ENCODE measurements around the gene SARS1. TPM values are rescaled to one million over a fixed set of nuclear protein-coding genes. Genes with fewer than 3 reads are reported as not detected.
"Not testable (repeated sequence)": the region's sequence is repeated elsewhere in the genome, so short reads cannot be mapped to it uniquely, and the experiment has no call there.

SARS1 gene
- total RNA-seq, 4 donors from 2014 or later = 85.8 to 150 (median 134) TPM

DNA sequence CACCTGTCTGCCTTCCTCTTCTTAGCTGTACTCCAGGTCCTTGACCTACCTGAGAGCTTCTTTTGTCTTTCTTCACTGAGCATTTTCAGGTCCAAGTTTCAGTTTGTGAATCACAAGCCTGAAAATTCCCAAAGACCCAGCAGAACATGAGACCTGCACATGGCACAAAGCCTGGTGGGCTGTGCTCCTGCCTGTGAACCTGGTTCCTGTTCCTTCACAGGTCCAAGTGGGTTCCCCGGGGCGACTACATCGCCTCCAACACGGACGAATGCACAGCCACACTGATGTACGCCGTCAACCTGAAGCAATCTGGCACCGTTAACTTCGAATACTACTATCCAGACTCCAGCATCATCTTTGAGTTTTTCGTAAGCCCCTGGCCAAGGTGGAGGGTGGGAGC lies 42.1 kb upstream of the SARS1 start:
- Histone ChIP-seq H3K27me3 (no peaks in the 10 kb centered on the region), H3K36me3 (no peaks in the 10 kb centered on the region), H3K9me3 (no peaks in the 10 kb centered on the region), H3K4me1 (peaks cover 0 to 5% (median 0%) of the 10 kb centered on the region in 3 donors), H3K27ac (no peak overlapping the region), H3K4me3 (no peak overlapping the region)
- intact Hi-C loops (cut with DNase I) = no loop called here
- WGBS, 2 donors = 80 to 92% methylated on average over 9 to 10 of the region's 10 CpGs
- TF ChIP-seq POLR2A (IDR thresholded peaks at IDR 0.05) (no peak), CTCF (IDR thresholded peaks at IDR 0.05) (no peak)
- DNase-seq = no peak

DNA sequence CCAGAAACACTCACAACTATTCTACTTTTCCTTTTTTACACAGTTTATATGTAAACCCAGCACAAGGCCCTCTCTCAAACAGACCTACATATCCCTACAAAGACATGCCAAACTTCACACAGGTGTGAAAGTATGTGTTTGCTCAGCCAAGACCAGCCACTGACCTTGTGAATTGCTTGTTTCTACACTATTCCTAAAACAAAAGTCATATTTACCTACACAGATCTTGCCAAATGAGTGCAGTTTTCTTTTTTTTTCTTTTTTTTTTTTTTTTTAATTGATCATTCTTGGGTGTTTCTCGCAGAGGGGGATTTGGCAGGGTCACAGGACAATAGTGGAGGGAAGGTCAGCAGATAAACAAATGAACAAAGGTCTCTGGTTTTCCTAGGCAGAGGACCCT lies 37.4 kb upstream of the SARS1 start:
- H3K36me3 ChIP-seq; H3K27me3 ChIP-seq; H3K9me3 ChIP-seq; H3K4me1 ChIP-seq; H3K4me3 ChIP-seq; DNase-seq; intact Hi-C loops (cut with DNase I); H3K27ac ChIP-seq: not testable (repeated sequence)
- WGBS, 2 donors = no CpG with 5 or more reads among the region's 1 CpG

DNA sequence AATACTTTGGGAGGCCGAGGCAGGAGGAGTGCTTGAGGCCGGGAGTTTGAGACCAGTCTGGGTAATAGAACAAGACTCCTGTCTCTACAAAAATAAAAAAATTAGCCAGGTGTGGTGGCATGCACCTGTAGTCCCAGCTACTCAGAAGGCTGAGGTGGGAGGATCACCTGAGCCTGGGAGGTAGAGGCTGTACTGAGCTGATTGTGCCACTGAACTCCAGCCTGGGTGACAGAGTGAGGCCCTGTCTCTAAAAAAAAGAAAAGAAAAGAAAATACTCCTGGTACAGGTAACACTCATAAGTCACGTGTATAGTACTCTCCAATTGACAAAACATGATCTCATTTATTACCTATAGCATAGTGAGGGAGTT lies 33.0 kb upstream of the SARS1 start:
- intact Hi-C loops (cut with DNase I); H3K4me3 ChIP-seq; H3K27me3 ChIP-seq; DNase-seq; H3K4me1 ChIP-seq; H3K27ac ChIP-seq; H3K36me3 ChIP-seq; H3K9me3 ChIP-seq: not testable (repeated sequence)
- WGBS, 2 donors = 63 to 67% methylated on average over 3 of the region's 3 CpGs

- DNase-seq = no peak
- Histone ChIP-seq H3K27ac (no peak overlapping the region), H3K27me3 (no peaks in the 10 kb centered on the region), H3K4me3 (no peak overlapping the region), H3K9me3 (no peaks in the 10 kb centered on the region), H3K4me1 (peaks cover 0 to 12% (median 0%) of the 10 kb centered on the region in 3 donors), H3K36me3 (no peaks in the 10 kb centered on the region)
- no peak for TF ChIP-seq POLR2A (IDR thresholded peaks at IDR 0.05)
- TF ChIP-seq CTCF (IDR thresholded peaks at IDR 0.05) = no peak
- 29 to 37% methylated on average over 4 of the region's 4 CpGs for WGBS, 2 donors
- intact Hi-C loops (cut with DNase I) = no loop called here
Observed at GRCh38 chr1:109181085-109181806, 32.5 kb upstream of the SARS1 start.

- TF ChIP-seq CTCF (IDR thresholded peaks at IDR 0.05) = no peak
- no peak for TF ChIP-seq POLR2A (IDR thresholded peaks at IDR 0.05)
- no peaks in the 10 kb centered on the region for H3K27me3 ChIP-seq
- DNase-seq = no peak
- intact Hi-C loops (cut with DNase I) = no loop called here
- H3K4me1 ChIP-seq = peaks cover 0 to 18% (median 3%) of the 10 kb centered on the region in 3 donors
- H3K4me3 ChIP-seq = no peak overlapping the region
- H3K9me3 ChIP-seq = no peaks in the 10 kb centered on the region
- no peak overlapping the region for H3K27ac ChIP-seq
- WGBS, 2 donors = 63 to 71% methylated on average over 4 of the region's 4 CpGs
- no peaks in the 10 kb centered on the region for H3K36me3 ChIP-seq
Observed at GRCh38 chr1:109181807-109182163, 31.9 kb upstream of the SARS1 start.

DNA sequence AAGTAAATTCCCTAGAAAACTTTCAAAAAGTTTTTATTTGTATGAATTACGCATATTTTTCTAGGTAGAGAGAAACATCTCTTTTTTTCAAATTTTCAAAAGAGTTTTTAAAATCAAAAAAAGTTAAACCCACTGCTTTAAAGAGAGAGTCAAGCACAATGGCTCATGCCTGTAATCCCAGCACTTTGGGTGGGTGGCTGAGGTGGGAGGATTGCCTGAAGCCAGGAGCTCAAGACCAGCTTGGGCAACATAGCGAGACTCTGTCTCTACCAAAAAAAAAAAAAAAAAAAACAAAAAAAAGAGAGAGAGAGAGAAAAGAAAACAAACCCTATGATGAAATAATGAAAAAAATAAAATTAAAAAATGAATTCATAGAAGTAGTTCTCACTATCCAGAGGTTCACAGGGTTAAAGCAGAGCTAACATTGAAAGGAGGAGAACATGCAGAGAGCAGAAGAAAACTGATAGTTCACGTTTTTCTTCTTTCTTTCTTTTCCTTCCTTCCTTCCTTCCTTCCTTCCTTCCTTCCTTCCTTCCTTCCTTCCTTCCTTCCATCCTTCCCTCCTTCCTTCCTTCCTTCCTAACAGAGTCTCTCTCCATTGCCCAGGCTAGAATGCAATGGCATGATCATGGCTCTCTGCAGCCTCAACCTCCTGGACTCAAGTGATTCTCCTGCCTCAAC lies 30.5 kb upstream of the SARS1 start:
- no peaks in the 10 kb centered on the region for H3K9me3 ChIP-seq
- H3K4me3 ChIP-seq = no peak overlapping the region
- H3K27me3 ChIP-seq = no peaks in the 10 kb centered on the region
- H3K36me3 ChIP-seq = no peaks in the 10 kb centered on the region
- peaks cover 0 to 24% (median 3%) of the 10 kb centered on the region in 3 donors for H3K4me1 ChIP-seq
- TF ChIP-seq POLR2A (IDR thresholded peaks at IDR 0.05) = no peak
- no peak for TF ChIP-seq CTCF (IDR thresholded peaks at IDR 0.05)
- DNase-seq = no peak
- WGBS, 2 donors = 59 to 81% methylated on average over 2 to 3 of the region's 3 CpGs
- intact Hi-C loops (cut with DNase I) = no loop called here
- H3K27ac ChIP-seq = no peak overlapping the region

Data from esophagus squamous epithelium (tissue), 5 donors.